GF-D8 (cell line): Measurements from ENCODE around the gene ABCA7.
A peak's percentile ranks its signal among the peaks of the same experiment; 100 is the strongest.
"Not testable (repeated sequence)": the region's sequence is repeated elsewhere in the genome, so short reads cannot be mapped to it uniquely, and the experiment has no call there.

Source experiments
- DNase-seq: peaks from one replicate; lab custom pipeline; 2025; lab: John Stamatoyannopoulos, UW

The ABCA7 gene

GRCh38 chr19:1105873-1106840, 66.2 kb downstream of the ABCA7 start:
- no peak for DNase-seq

- no peak for DNase-seq
These were observed 67.1 kb downstream of the ABCA7 start for GRCh38 chr19:1106841-1107660.

DNA sequence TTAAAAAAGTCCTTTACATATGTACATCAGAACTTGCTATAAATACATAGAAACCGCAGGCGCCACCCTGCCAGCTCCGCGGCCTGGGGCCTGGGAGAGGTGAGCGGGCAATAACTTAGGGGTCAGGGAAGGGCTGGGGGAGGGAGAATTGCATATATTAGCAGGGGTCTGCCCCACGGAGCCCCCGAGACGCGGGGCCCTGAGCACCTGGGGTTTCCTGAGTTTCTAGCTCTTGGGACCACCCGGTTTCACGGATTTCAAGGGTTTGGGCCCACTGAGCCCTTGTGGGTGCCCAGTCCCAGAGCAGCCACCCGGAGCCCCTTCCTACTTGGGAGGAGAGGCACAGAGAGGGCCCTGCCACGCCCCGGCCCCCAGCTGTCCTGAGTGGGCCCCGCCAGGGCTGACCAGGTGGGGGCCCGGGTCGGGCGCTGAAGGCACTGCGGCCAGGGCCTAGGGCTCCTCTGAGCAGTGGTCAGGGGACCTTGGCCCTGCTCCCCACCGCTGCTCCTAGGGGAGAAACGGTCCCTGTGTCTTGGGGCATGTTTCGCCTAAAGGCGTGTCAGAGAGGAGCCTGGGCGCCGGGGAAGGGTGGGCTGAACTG, 67.9 kb downstream of the ABCA7 start:
- DNase-seq, result no peak

- no peak for DNase-seq
These were observed 68.6 kb downstream of the ABCA7 start for GRCh38 chr19:1108291-1109031.

GRCh38 chr19:1109032-1109551, 69.2 kb downstream of the ABCA7 start:
- DNase-seq, result no peak

- no peak for DNase-seq
These were observed 70.1 kb downstream of the ABCA7 start for GRCh38 chr19:1109697-1110671.

GRCh38 chr19:1110809-1111640, 71.1 kb downstream of the ABCA7 start:
- no peak for DNase-seq

GRCh38 chr19:1111641-1112267, 71.8 kb downstream of the ABCA7 start:
- DNase-seq, result no peak

DNA sequence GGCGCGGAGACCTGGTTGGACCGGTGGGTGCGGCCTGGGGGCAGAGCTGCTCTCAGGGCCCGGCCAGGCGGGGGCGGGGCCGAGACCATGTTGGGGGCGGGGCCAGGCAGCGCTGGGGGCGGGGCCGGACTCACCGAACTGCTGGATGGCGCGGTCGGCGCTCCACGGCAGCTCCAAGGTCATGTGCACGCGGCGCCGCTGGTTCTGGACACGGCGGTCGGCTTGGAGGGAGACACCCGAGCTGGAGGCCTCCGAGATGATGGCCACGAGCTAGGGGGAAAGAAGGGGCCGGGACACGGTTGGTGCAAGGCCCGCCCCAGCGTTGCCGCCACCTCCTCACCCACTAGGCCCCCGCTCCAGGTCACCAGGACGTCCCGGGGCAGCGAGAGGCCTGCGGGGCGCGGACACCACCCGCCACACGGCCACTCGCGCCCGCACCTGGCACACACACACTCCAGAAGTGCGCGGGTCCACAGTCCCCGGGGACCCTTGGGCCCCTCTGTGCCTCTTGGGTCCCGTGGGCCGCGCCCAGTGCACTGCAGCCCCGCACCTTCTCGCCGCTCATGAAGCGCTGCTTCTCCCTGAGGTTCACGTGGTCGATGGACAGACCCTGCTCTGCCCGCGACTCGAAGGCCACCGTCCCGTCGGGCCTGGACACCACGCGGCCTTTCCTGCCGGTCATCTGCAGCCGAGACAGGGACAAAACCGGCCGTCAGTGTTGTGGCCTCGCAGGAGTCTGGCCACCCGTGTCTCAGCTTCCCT, 72.5 kb downstream of the ABCA7 start:
- DNase-seq, result no peak

GRCh38 chr19:1113030-1113985, 73.4 kb downstream of the ABCA7 start:
- peak; percentile 5 for DNase-seq

DNA sequence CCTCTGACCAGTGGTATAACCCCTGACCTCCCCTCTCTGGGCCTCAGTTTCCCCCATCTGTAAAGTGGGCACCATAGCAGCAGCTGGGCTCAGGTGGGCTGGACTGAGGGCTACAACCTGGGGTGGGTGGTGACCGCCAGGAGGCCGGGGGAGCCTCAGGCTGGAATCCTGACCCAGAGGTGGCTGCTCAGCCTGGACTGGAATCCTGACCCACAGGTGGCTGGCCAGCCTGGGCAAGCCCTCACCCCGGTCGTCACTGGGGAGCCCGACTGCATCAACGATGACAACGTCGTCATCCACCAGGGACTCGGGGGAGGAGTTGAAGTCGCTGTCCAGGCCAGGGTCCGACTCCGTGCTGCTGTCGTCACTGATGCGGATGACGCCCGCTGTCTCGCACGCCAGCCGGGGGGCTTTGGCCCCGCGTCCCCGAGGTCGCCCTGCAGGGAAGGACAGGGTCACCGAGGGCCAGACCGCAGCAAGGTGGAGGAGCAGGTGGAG, 74.1 kb downstream of the ABCA7 start:
- DNase-seq, result no peak

DNA sequence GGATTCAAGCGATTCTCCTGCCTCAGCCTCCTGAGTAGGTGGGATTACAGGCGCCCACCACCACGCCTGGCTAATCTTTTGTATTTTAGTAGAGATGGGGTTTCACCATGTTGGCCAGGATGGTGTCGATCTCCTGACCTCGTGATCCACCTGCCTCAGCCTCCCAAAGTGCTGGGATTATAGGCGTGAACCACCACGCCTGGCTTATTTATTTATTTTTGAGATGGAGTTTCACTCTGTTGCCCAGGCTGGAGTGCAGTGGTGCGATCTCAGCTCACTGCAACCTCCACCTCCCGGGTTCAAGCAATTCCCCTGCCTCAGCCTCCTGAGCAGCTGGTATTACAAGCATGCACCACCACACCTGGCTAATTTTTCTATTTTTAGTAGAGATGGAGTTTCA, 74.8 kb downstream of the ABCA7 start:
- DNase-seq, result not testable (repeated sequence)
